Measurements from ENCODE around the gene PFKL.

The PFKL gene

GRCh38 chr21:44363278-44363677 lies 63.4 kb downstream of the PFKL start:
- no peak for DNase-seq (ENCODE audit: low spot score)

- no peak for DNase-seq (ENCODE audit: low spot score)
Measured at GRCh38 chr21:44364151-44365053, 64.5 kb downstream of the PFKL start.

GRCh38 chr21:44365251-44365966 lies 65.6 kb downstream of the PFKL start:
- no peak for DNase-seq (ENCODE audit: low spot score)

- DNase-seq (ENCODE audit: low spot score) = no peak
Measured at GRCh38 chr21:44365967-44366585, 66.2 kb downstream of the PFKL start.

- no peak for DNase-seq (ENCODE audit: low spot score)
Measured at GRCh38 chr21:44366586-44367211, 66.8 kb downstream of the PFKL start.

GRCh38 chr21:44368711-44369446 lies 69.0 kb downstream of the PFKL start:
- no peak for DNase-seq (ENCODE audit: low spot score)

GRCh38 chr21:44370027-44370735 lies 70.3 kb downstream of the PFKL start:
- DNase-seq (ENCODE audit: low spot score) = no peak

- no peak for DNase-seq (ENCODE audit: low spot score)
Measured at GRCh38 chr21:44370786-44371410, 71.0 kb downstream of the PFKL start.

- DNase-seq (ENCODE audit: low spot score) = no peak
Measured at GRCh38 chr21:44371596-44371995, 71.7 kb downstream of the PFKL start.

- no peak for DNase-seq (ENCODE audit: low spot score)
Measured at GRCh38 chr21:44372616-44373015, 72.8 kb downstream of the PFKL start.

- DNase-seq (ENCODE audit: low spot score) = no peak
Measured at GRCh38 chr21:44374601-44375280, 74.9 kb downstream of the PFKL start.

GRCh38 chr21:44375281-44375651 lies 75.4 kb downstream of the PFKL start:
- no peak for DNase-seq (ENCODE audit: low spot score)

GRCh38 chr21:44375761-44376241 lies 75.9 kb downstream of the PFKL start:
- no peak for DNase-seq (ENCODE audit: low spot score)

GRCh38 chr21:44376606-44377005 lies 76.8 kb downstream of the PFKL start:
- no peak for DNase-seq (ENCODE audit: low spot score)
